Activated CD8-positive, alpha-beta T cell treated with anti-CD3 and anti-CD28 coated beads, Interleukin-2, amount 10 ng/mL, durations not matched to agents 7 days and 5 days (primary cell): ENCODE results near the gene RHPN2. TPM values are rescaled to one million over a fixed set of nuclear protein-coding genes. Genes with fewer than 3 reads are reported as not detected.
"Not testable (repeated sequence)": the region's sequence is repeated elsewhere in the genome, so short reads cannot be mapped to it uniquely, and the experiment has no call there.

Source experiments
- ATAC-seq: fragments of 150-1000 bp; cut with Tn5 transposase; one replicate; pipeline ENCODE4 v1.10.0; 2021; ENCODE audit warnings: moderate library complexity
- CTCF ChIA-PET: fragments of 350-600 bp; sonication (Branson Sonifier 250); formaldehyde crosslinking; loops from one replicate; lab custom pipeline; 2021; ENCODE audit warnings: antibody characterized with exemption; lab: Charles Lee
- POLR2A ChIA-PET: fragments of 350-600 bp; sonication (Branson Sonifier 250); formaldehyde crosslinking; loops from one replicate; lab custom pipeline; 2021; ENCODE audit warnings: antibody characterized with exemption; lab: Charles Lee
- DNase-seq: peaks from one replicate; pipeline ENCODE4 v3.0.0-alpha.2; 2020
- H3K27ac Mint-ChIP-seq: one replicate; pipeline ENCODE4 v1.8.0; 2021; ENCODE audit warnings: mild to moderate bottlenecking, mixed read lengths
- H3K27me3 Mint-ChIP-seq: one replicate; pipeline ENCODE4 v1.8.0; 2021; ENCODE audit warnings: low read depth, mixed read lengths
- H3K36me3 Mint-ChIP-seq: one replicate; pipeline ENCODE4 v1.8.0; 2021; ENCODE audit warnings: low read depth, mixed read lengths
- H3K4me1 Mint-ChIP-seq: one replicate; pipeline ENCODE4 v1.8.0; 2021; ENCODE audit warnings: low read depth, mixed read lengths
- H3K4me3 Mint-ChIP-seq: one replicate; pipeline ENCODE4 v1.8.0; 2021; ENCODE audit warnings: mild to moderate bottlenecking, mixed read lengths
- H3K9me3 Mint-ChIP-seq: one replicate; pipeline ENCODE4 v1.8.0; 2022; ENCODE audit warnings: mixed read lengths; ENCODE audit not compliant: insufficient read depth
- total RNA-seq, 2 experiments: library from RNA; stranded (reverse); gene quantifications; one replicate each; pipeline ENCODE4 v1.2.3, GENCODE V29; 2021

Gene RHPN2
- total RNA-seq, 2 experiments from 2014 or later, result 2.5 to 3.0 TPM

- ChIA-PET CTCF (interaction anchor here (0.8 kb wide), 1 partner anchor 12 kb away, joined by 3 read pairs; no protein-coding TSS in a partner anchor), POLR2A (no interaction called here)
- Mint-ChIP-seq H3K27me3 (no peaks in the 10 kb centered on the region), H3K36me3 (peaks cover 2% of the 10 kb centered on the region), H3K27ac (no peak overlapping the region), H3K9me3 (no peaks in the 10 kb centered on the region), H3K4me3 (no peak overlapping the region), H3K4me1 (peaks cover 10% of the 10 kb centered on the region)
- DNase-seq (no peak), ATAC-seq (no peak)
These were observed 24.9 kb downstream of the RHPN2 start for GRCh38 chr19:33039815-33040214.

DNA sequence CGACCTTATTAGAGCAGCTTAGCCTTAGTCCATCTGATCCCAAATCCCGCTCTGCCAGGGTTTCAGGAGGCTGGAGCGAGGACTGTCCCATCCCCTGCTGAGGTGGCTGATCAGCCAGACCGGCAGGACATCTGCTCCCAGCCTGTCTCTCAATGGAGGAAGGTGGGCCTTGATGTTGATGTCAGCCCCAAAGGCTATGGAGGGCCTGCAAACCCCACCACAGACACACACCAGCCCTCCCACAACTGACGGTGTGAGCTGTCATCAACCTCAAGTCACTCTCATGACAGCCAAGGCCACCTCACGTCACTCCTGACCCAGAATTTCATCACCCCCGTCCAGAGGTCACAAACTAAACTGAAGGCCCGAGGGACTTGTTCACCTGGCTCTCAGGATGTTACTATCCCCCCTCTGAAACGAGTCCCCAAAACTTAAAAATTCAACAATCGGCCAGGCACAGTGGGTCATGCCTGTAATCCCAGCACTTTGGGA, 25.5 kb downstream of the RHPN2 start:
- no peak for ATAC-seq
- ChIA-PET CTCF (no interaction called here), POLR2A (no interaction called here)
- Mint-ChIP-seq H3K27ac (no peak overlapping the region), H3K4me3 (no peak overlapping the region), H3K27me3 (no peaks in the 10 kb centered on the region), H3K4me1 (peaks cover 10% of the 10 kb centered on the region), H3K9me3 (no peaks in the 10 kb centered on the region), H3K36me3 (peaks cover 2% of the 10 kb centered on the region)
- no peak for DNase-seq

DNA sequence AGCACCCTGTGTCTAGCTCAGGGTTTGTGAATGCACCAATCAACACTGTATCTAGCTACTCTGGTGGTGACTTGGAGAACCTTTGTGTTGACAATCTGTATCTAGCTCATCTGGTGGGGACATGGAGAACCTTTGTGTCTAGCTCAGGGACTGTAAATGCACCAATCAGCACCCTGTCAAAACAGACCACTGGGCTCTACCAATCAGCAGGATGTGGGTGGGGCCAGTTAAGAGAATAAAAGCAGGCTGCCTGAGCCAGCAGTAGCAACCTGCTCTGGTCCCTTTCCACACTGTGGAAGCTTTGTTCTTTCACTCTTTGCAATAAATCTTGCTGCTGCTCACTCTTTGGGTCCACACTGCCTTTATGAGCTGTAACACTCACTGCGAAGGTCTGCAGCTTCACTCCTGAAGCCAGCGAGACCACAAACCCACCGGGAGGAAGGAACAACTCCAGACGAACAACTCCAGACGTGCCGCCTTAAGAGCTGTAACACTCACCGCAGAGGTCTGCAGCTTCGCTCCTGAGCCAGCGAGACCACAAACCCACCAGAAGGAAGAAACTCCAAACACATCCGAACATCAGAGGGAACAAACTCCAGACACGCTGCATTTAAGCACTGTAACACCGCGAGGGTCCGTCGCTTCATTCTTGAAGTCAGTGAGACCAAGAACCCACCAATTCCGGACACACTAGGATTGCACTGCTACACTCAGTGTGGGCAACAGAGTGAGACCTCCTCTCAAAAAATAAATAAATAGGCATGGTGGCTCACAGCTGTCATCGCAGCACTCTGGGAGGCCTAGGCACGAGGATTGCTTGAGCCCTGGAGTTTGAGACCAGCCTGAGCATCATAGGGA, 27.3 kb downstream of the RHPN2 start:
- ATAC-seq, H3K36me3 Mint-ChIP-seq, POLR2A ChIA-PET, H3K27me3 Mint-ChIP-seq, H3K4me1 Mint-ChIP-seq, H3K9me3 Mint-ChIP-seq: not testable (repeated sequence)
- DNase-seq, result peak; percentile 32
- peak overlapping the region; percentile 71 for H3K27ac Mint-ChIP-seq
- peak overlapping the region; percentile 32 for H3K4me3 Mint-ChIP-seq
- CTCF ChIA-PET, result interaction anchor here (1.1 to 1.6 kb wide), 2 partner anchors 61 to 147 kb away, joined by 3 to 4 read pairs; no protein-coding TSS in a partner anchor

DNA sequence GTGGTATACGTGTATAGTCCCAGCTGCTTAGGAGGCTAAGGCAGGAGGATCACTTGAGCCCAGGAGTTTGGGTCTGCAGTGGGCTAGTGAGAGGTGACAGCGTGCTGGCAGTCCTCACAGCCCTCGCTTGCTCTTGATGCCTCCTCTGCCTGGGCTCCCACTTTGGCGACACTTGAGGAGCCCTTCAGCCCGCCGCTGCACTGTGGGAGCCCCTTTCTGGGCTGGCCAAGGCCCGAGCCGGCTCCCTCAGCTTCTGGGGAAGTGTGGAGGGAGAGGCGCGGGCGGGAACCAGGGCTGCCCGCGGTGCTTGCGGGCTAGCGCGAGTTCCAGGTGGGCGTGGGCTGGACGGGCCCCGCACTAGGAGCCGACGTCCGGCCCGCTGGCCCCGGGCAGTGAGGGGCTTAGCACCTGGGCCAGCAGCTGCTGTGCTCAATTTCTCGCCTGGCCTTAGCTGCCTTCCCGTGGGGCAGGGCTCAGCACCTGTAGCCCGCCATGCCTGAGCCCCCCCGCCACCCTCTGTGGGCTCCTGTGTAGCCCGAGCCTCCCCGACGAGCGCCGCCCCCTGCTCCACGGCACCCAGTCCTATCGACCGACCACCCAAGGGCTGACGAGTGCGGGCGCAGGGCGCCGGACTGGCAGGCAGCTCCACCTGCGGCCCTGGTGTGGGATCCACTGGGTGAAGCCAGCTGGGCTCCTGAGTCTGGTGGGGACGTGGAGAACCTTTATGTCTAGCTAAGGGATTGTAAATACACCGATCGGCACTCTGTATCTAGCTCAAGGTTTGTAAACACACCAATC, 28.1 kb downstream of the RHPN2 start:
- H3K9me3 Mint-ChIP-seq, ATAC-seq, H3K4me1 Mint-ChIP-seq, H3K27me3 Mint-ChIP-seq, POLR2A ChIA-PET, H3K4me3 Mint-ChIP-seq, H3K27ac Mint-ChIP-seq, DNase-seq, H3K36me3 Mint-ChIP-seq: not testable (repeated sequence)
- CTCF ChIA-PET, result interaction anchor here (1.6 kb wide), 1 partner anchor 60 kb away, joined by 4 read pairs; no protein-coding TSS in a partner anchor

DNA sequence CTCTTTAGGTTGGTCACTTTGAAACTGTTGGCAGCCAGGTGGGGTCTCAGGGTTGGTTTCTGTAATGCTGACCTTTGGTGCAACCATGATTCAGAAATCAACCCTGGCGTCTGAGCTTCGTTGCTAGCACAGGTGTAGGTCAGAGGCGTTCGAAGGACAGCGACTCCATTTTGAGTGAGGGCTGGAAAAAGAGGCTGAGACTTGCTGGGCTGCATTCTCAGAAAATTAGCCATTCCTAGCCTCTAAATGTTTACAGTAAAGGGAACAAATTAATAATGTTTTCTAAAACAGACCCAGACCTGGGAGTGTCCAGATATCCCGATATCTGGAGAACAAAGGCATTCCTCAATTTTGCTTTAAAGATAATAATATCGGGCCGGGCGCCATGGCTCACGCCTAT, 29.2 kb downstream of the RHPN2 start:
- Mint-ChIP-seq H3K36me3 (peaks cover 2% of the 10 kb centered on the region), H3K4me3 (no peak overlapping the region), H3K9me3 (peaks cover 3% of the 10 kb centered on the region), H3K27me3 (no peaks in the 10 kb centered on the region), H3K27ac (no peak overlapping the region), H3K4me1 (peaks cover 10% of the 10 kb centered on the region)
- POLR2A ChIA-PET, result no interaction called here
- ATAC-seq, result no peak
- CTCF ChIA-PET, result no interaction called here
- no peak for DNase-seq

- Mint-ChIP-seq H3K4me3 (no peak overlapping the region), H3K27ac (no peak overlapping the region), H3K4me1 (peaks cover 4% of the 10 kb centered on the region), H3K9me3 (peaks cover 7% of the 10 kb centered on the region), H3K36me3 (peaks cover 2% of the 10 kb centered on the region), H3K27me3 (no peaks in the 10 kb centered on the region)
- POLR2A ChIA-PET, result interaction anchor here (1.5 kb wide), 1 partner anchor 49 kb away, joined by 4 read pairs; the partner anchor contains the start of gene GPATCH1
- CTCF ChIA-PET, result no interaction called here
- DNase-seq (no peak), ATAC-seq (no peak)
These were observed 32.4 kb downstream of the RHPN2 start for GRCh38 chr19:33032218-33032781.

DNA sequence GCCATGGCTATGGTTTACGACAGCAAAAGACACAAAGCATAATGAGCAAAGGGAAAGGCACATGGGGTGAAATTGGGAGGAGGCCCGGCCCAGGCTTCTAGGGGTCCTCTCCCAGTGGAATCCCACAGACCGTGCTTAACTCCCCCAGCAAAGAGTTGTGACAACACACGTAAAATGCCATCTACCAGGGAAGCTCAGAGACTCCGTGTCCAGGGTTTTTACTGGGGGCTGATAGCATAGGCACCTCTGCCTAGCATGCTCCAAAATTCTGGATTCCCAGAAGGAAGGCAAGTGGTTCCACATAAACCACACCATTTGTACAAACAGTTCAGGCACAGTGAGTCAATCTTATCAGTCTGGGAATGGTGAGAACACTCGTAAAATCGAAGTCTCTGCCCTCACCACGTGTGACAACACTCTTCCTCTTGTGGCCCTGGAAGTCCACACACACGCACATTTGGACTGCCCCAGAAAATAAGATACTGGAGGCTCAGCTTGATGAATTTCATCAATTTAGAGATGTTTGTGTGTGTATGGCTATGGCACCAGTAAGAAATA, 34.9 kb downstream of the RHPN2 start:
- ATAC-seq (no peak), DNase-seq (no peak)
- H3K27ac Mint-ChIP-seq, result no peak overlapping the region
- no peaks in the 10 kb centered on the region for H3K27me3 Mint-ChIP-seq
- no peak overlapping the region for H3K4me3 Mint-ChIP-seq
- H3K36me3 Mint-ChIP-seq, result peaks cover 2% of the 10 kb centered on the region
- H3K9me3 Mint-ChIP-seq, result peaks cover 7% of the 10 kb centered on the region
- ChIA-PET CTCF (no interaction called here), POLR2A (no interaction called here)
- H3K4me1 Mint-ChIP-seq, result no peaks in the 10 kb centered on the region

DNA sequence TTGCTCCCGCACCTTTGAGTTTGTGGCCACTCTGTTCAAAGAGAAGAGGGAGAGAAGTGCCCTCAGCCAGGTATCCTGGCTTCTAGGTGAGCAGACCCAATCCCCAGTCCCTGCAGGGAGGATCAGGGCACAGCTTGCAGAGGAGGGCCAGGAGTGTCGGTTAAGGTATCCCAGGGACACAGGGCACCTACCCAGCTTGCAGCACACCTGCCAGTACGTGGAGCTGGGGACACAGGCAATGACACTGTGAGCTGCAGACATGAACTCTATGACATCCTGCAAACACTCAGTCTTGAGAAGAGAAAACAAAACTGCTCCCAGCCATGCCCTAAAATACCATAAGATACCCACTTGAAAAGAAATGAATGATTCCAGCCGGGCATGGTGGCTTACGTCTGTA, 38.1 kb downstream of the RHPN2 start:
- H3K36me3 Mint-ChIP-seq, DNase-seq, CTCF ChIA-PET, H3K4me3 Mint-ChIP-seq, H3K9me3 Mint-ChIP-seq, H3K27me3 Mint-ChIP-seq, ATAC-seq, H3K27ac Mint-ChIP-seq, POLR2A ChIA-PET, H3K4me1 Mint-ChIP-seq: not testable (repeated sequence)

GRCh38 chr19:33025468-33026238, 39.0 kb downstream of the RHPN2 start:
- H3K27ac Mint-ChIP-seq, H3K36me3 Mint-ChIP-seq, CTCF ChIA-PET, H3K4me1 Mint-ChIP-seq, H3K27me3 Mint-ChIP-seq, H3K4me3 Mint-ChIP-seq, ATAC-seq, POLR2A ChIA-PET, H3K9me3 Mint-ChIP-seq, DNase-seq: not testable (repeated sequence)

DNA sequence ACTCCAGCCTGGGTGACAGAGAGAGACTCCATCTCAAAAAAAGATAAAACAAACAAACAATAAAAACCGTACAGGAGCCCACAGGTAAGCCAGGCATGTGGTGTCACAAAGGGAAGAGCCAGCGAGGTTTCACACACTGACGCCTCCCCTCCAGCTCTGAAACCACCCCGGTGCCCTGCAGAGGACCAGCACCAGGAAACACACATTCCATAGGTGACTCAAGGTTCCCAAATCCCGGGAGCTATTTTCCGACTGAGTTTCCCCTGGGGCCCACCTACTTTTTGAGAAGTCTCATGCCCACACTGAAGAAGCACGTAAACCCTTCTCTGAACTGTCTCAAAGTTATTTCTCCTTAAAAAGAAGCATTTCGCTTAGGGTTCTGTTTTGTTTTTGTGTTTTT, 40.3 kb downstream of the RHPN2 start:
- no peak for ATAC-seq
- no peaks in the 10 kb centered on the region for H3K27me3 Mint-ChIP-seq
- peaks cover 2% of the 10 kb centered on the region for H3K36me3 Mint-ChIP-seq
- DNase-seq, result no peak
- ChIA-PET CTCF (interaction anchor here (1.1 kb wide), 1 partner anchor 48 kb away, joined by 3 read pairs; no protein-coding TSS in a partner anchor), POLR2A (no interaction called here)
- peaks cover 3% of the 10 kb centered on the region for H3K9me3 Mint-ChIP-seq
- no peaks in the 10 kb centered on the region for H3K4me1 Mint-ChIP-seq
- no peak overlapping the region for H3K27ac Mint-ChIP-seq
- no peak overlapping the region for H3K4me3 Mint-ChIP-seq
